Nephron (organoid): ENCODE data around the gene ACTR2.

Source experiments
- H3K27ac Mint-ChIP-seq, 3 experiments: 2 replicates each; pipeline ENCODE4 v1.8.0; 2020; ENCODE audit warnings: mixed read lengths in 3 of 3, mild to moderate bottlenecking in 2 of 3, moderate library complexity in 1 of 3
- H3K27me3 Mint-ChIP-seq: 2 replicates; pipeline ENCODE4 v1.8.0; 2021; ENCODE audit warnings: low read depth, mild to moderate bottlenecking, moderate library complexity, mixed read lengths
- H3K36me3 Mint-ChIP-seq: 2 replicates; pipeline ENCODE4 v1.8.0; 2020; ENCODE audit warnings: low read depth, mixed read lengths
- H3K4me1 Mint-ChIP-seq: 2 replicates; pipeline ENCODE4 v1.8.0; 2020; ENCODE audit warnings: mixed read lengths
- H3K4me3 Mint-ChIP-seq, 3 experiments: 2 replicates each; pipeline ENCODE4 v1.8.0; 2020; ENCODE audit warnings: mild to moderate bottlenecking in 3 of 3, mixed read lengths in 3 of 3, moderate library complexity in 2 of 3
- H3K9me3 Mint-ChIP-seq: 2 replicates; pipeline ENCODE4 v1.8.0; 2020; ENCODE audit warnings: mixed read lengths
- CTCF ChIP-seq, 3 experiments: fragments of 200-600 bp; sonication (generic); IDR thresholded peaks; one replicate each; pipeline ENCODE4 v1.5.0; 2021; ENCODE audit warnings: antibody characterized with exemption in 3 of 3; ENCODE audit not compliant: unreplicated experiment in 3 of 3

ACTR2 gene

GRCh38 chr2:65276609-65277008 is 49.0 kb downstream of the ACTR2 start:
- H3K36me3 Mint-ChIP-seq: peaks cover 13% of the 10 kb centered on the region
- H3K9me3 Mint-ChIP-seq: no peaks in the 10 kb centered on the region
- H3K27ac Mint-ChIP-seq: peak overlapping the region; percentile 60 to 88 (median 70)
- H3K4me1 Mint-ChIP-seq: peaks cover 48% of the 10 kb centered on the region
- peak overlapping the region in 2 of 3 experiments; percentile 25 to 34 for H3K4me3 Mint-ChIP-seq
- H3K27me3 Mint-ChIP-seq: no peaks in the 10 kb centered on the region
- TF ChIP-seq CTCF (IDR thresholded peaks at IDR 0.05; ENCODE audit: unreplicated experiment in 3 of 3): no peak

GRCh38 chr2:65277118-65277517 is 49.5 kb downstream of the ACTR2 start:
- peak overlapping the region; percentile 60 to 88 (median 70) for H3K27ac Mint-ChIP-seq
- TF ChIP-seq CTCF (IDR thresholded peaks at IDR 0.05; ENCODE audit: unreplicated experiment in 3 of 3): no peak
- H3K9me3 Mint-ChIP-seq: no peaks in the 10 kb centered on the region
- peaks cover 11% of the 10 kb centered on the region for H3K36me3 Mint-ChIP-seq
- H3K4me1 Mint-ChIP-seq: peaks cover 53% of the 10 kb centered on the region
- no peaks in the 10 kb centered on the region for H3K27me3 Mint-ChIP-seq
- H3K4me3 Mint-ChIP-seq: no peak overlapping the region

GRCh38 chr2:65277791-65278483 is 50.3 kb downstream of the ACTR2 start:
- Mint-ChIP-seq H3K27ac (no peak overlapping the region), H3K9me3 (no peaks in the 10 kb centered on the region), H3K4me3 (no peak overlapping the region), H3K36me3 (peaks cover 3% of the 10 kb centered on the region), H3K27me3 (no peaks in the 10 kb centered on the region), H3K4me1 (peaks cover 56% of the 10 kb centered on the region)
- no peak for TF ChIP-seq CTCF (IDR thresholded peaks at IDR 0.05; ENCODE audit: unreplicated experiment in 3 of 3)

GRCh38 chr2:65278531-65278981 is 50.9 kb downstream of the ACTR2 start:
- no peaks in the 10 kb centered on the region for H3K9me3 Mint-ChIP-seq
- peaks cover 60% of the 10 kb centered on the region for H3K4me1 Mint-ChIP-seq
- no peaks in the 10 kb centered on the region for H3K27me3 Mint-ChIP-seq
- peak overlapping the region; percentile 62 to 86 (median 67) for H3K27ac Mint-ChIP-seq
- no peak for TF ChIP-seq CTCF (IDR thresholded peaks at IDR 0.05; ENCODE audit: unreplicated experiment in 3 of 3)
- peaks cover 3% of the 10 kb centered on the region for H3K36me3 Mint-ChIP-seq
- no peak overlapping the region for H3K4me3 Mint-ChIP-seq

- peaks cover 2% of the 10 kb centered on the region for H3K27me3 Mint-ChIP-seq
- no peak overlapping the region for H3K4me3 Mint-ChIP-seq
- TF ChIP-seq CTCF (IDR thresholded peaks at IDR 0.05; ENCODE audit: unreplicated experiment in 3 of 3): no peak
- H3K9me3 Mint-ChIP-seq: no peaks in the 10 kb centered on the region
- no peaks in the 10 kb centered on the region for H3K36me3 Mint-ChIP-seq
- H3K4me1 Mint-ChIP-seq: peaks cover 60% of the 10 kb centered on the region
- peak overlapping the region in 1 of 3 experiments; percentile 7 for H3K27ac Mint-ChIP-seq
Measured at GRCh38 chr2:65279756-65280155, 52.1 kb downstream of the ACTR2 start.
